AG09319 (cell line): Measurements from ENCODE around the gene PPP1R7.

Experiments
- DNase-seq: peaks from one replicate; pipeline ENCODE4 v3.0.0-alpha.2; 2010; ENCODE audit warnings: low read depth; ENCODE audit errors: extremely low read depth
- TF ChIP-seq, protein P1 (sequence below): IDR thresholded peaks from 2 replicates; pipeline ENCODE4 v1.5.1; 2011; ENCODE audit warnings: low read depth, mild to moderate bottlenecking, inconsistent platforms, low read length, moderate library complexity

Gene PPP1R7

GRCh38 chr2:241207641-241208040 lies 57.4 kb downstream of the PPP1R7 start:
- DNase-seq: no peak
- TF ChIP-seq, protein P1, sequence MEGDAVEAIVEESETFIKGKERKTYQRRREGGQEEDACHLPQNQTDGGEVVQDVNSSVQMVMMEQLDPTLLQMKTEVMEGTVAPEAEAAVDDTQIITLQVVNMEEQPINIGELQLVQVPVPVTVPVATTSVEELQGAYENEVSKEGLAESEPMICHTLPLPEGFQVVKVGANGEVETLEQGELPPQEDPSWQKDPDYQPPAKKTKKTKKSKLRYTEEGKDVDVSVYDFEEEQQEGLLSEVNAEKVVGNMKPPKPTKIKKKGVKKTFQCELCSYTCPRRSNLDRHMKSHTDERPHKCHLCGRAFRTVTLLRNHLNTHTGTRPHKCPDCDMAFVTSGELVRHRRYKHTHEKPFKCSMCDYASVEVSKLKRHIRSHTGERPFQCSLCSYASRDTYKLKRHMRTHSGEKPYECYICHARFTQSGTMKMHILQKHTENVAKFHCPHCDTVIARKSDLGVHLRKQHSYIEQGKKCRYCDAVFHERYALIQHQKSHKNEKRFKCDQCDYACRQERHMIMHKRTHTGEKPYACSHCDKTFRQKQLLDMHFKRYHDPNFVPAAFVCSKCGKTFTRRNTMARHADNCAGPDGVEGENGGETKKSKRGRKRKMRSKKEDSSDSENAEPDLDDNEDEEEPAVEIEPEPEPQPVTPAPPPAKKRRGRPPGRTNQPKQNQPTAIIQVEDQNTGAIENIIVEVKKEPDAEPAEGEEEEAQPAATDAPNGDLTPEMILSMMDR: no peak

DNA sequence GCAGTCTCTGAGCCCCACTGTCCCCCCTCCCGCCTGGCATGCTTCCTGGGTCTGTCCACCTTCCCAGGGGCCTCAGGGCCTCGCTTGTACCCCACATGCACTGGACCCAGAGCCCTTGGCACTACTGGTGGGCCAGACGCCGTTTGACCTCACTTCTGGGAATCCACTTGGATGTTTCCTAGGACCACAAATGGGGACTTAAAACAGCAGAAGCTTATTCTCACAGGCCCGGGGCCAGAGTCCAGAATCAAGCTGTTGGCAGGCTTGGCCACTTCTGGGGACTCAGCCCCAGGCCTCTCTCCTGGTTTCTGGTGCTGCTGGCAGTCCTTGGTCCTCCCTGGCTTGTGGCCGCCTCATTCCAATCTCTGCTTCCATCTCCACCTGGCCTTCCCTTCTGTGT lies 57.8 kb downstream of the PPP1R7 start:
- TF ChIP-seq, protein P1: no peak
- DNase-seq: no peak

DNA sequence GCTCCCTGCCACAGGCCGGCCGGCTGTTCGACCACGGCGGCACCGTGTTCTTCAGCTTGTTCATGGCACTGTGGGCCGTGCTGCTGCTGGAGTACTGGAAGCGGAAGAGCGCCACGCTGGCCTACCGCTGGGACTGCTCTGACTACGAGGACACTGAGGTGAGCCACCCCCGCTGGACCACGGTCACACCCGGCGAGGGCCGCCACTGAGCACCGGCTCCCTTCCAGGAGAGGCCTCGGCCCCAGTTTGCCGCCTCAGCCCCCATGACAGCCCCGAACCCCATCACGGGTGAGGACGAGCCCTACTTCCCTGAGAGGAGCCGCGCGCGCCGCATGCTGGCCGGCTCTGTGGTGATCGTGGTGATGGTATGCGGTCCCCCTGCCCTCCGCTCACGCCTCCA lies 59.0 kb downstream of the PPP1R7 start:
- TF ChIP-seq, protein P1: no peak
- no peak for DNase-seq

DNA sequence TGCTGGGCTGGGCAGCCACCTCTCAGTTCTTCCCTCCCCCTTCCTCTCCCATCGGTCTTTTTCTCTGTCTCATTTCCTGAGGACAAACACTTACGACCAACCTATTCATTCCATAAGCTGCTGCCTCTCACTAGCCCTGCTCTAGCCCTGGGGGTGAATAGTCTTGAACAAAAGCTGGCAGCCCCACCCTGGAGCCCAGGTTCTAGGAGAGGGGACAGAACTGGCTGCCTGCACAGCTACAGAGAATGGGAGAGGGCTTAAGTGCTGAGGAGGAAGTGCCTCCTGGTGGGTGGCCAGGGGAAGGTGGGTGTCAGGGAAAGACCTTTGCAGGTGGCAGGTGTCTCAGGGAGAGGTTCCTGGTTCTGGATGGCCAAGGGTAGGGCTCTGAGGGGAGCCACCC lies 61.0 kb downstream of the PPP1R7 start:
- DNase-seq: no peak

GRCh38 chr2:241213041-241213440 lies 62.8 kb downstream of the PPP1R7 start:
- TF ChIP-seq, protein P1: no peak

More for the DNA sequence above, 61.0 kb downstream of the PPP1R7 start:
- TF ChIP-seq, protein P1: no peak; the same call in 1 of the 2 replicates

GRCh38 chr2:241213567-241213966 lies 63.3 kb downstream of the PPP1R7 start:
- TF ChIP-seq, protein P1: no peak
- DNase-seq: no peak

More at GRCh38 chr2:241213041-241213440, 62.8 kb downstream of the PPP1R7 start:
- no peak for DNase-seq

DNA sequence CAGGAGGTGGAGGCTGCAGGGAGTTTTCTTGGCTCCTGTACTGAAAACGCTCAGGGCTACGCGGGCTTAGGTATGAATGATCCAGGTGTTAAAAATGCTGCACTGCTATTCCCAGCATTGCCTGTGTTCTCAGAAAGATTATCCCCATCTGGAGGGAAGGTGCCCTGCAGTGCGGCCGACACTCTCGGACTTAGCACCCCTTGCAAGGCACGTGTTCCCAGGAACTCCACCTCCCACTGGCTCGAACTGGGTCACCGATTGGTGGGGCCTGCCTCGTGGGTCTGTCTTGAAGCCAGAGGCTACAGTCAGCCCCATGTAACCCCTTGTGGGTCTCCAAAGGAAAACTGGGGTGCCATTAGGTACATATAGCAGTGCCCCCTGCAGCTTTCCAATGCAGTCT lies 63.9 kb downstream of the PPP1R7 start:
- TF ChIP-seq, protein P1: no peak
- DNase-seq: no peak
